ENCODE results near the gene KRTAP9-7. TPM values are rescaled to one million over a fixed set of nuclear protein-coding genes. Genes with fewer than 3 reads are reported as not detected.

Gene KRTAP9-7
- polyA plus RNA-seq, 1 donor (not counting 4 experiments of a cell fraction or from before 2014, with no cell fraction given): not detected

DNA sequence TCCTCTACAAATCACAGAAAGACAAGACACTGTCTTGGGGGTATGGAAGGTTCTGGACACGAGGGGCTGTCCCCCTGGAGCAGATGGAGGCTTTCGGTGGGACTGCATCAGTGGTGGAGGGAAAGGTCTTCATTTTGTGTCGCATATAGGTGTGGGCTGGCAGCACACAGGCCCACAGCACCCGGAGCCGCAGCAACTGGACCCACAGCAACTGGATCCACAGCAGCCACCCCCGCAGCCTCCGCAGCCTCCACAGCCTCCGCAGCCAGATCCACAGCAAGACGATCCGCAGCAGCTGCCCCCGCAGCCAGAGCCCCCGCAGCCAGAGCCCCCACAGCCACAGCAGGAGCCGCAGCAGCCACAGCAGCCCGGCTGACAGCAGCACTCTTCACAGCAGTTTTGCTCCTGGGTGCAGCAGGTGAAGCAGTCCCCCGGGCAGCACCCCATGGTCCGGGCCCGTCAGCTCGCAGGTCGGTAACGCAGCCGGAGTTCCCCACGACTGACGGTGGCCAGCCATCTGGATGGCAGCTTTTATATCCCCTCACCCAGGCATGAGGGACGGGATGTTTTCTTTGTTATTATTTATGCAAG is 39.8 kb downstream of the KRTAP9-7 start, which contains the start of gene KRTAP17-1:
Gene KRTAP17-1, minus strand, starts transcription at position 507 of the 591 bp plus-strand sequence. Its CDS starts 60 bp downstream, at position 447.
- no peaks in the 10 kb centered on the region for H3K27me3 ChIP-seq (ENCODE audit: control insufficient read depth, extremely low read depth, insufficient read depth, low read length)
- no peak within 1 kb of the TSS for H3K27ac ChIP-seq (ENCODE audit: control insufficient read depth, insufficient read depth, low read length)
- FAIRE-seq: no peak
- no peaks in the 10 kb centered on the region for H3K36me3 ChIP-seq (ENCODE audit: control insufficient read depth in 2 of 2, extremely low read depth in 1 of 2, insufficient read depth in 2 of 2, low read length in 2 of 2)
- H4K20me1 ChIP-seq (ENCODE audit: control insufficient read depth, extremely low read depth, insufficient read depth, low read length): no peaks in the 10 kb centered on the region
- no peak within 1 kb of the TSS for H3K4me2 ChIP-seq (ENCODE audit: control insufficient read depth, extremely low read depth, insufficient read depth, low read depth, low read length)
- no peak for DNase-seq (ENCODE audit: low read depth, low spot score)
- H3K4me3 ChIP-seq (ENCODE audit: control insufficient read depth in 2 of 3, extremely low read depth in 1 of 3, insufficient read depth in 2 of 3, low read depth in 1 of 3, low read length in 3 of 3): no peak within 1 kb of the TSS
- H3K9me1 ChIP-seq (ENCODE audit: control insufficient read depth, extremely low read depth, insufficient read depth, low read length): no peaks in the 10 kb centered on the region
- no peaks in the 10 kb centered on the region for H3K4me1 ChIP-seq (ENCODE audit: control insufficient read depth, extremely low read depth, insufficient read depth, low read length)
- H2AFZ ChIP-seq (ENCODE audit: control insufficient read depth, low read length): no peak within 1 kb of the TSS
- TF ChIP-seq, protein P1, sequence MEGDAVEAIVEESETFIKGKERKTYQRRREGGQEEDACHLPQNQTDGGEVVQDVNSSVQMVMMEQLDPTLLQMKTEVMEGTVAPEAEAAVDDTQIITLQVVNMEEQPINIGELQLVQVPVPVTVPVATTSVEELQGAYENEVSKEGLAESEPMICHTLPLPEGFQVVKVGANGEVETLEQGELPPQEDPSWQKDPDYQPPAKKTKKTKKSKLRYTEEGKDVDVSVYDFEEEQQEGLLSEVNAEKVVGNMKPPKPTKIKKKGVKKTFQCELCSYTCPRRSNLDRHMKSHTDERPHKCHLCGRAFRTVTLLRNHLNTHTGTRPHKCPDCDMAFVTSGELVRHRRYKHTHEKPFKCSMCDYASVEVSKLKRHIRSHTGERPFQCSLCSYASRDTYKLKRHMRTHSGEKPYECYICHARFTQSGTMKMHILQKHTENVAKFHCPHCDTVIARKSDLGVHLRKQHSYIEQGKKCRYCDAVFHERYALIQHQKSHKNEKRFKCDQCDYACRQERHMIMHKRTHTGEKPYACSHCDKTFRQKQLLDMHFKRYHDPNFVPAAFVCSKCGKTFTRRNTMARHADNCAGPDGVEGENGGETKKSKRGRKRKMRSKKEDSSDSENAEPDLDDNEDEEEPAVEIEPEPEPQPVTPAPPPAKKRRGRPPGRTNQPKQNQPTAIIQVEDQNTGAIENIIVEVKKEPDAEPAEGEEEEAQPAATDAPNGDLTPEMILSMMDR (optimal IDR thresholded peaks at IDR 0.05 in 1 of 3, IDR thresholded peaks at IDR 0.05 in 1 of 3, conservative IDR thresholded peaks at IDR 0.05 in 1 of 3; ENCODE audit: extremely low read depth in 1 of 3, insufficient read depth in 2 of 3, low read length in 3 of 3): no peak
- TF ChIP-seq EZH2 (IDR thresholded peaks at IDR 0.05; ENCODE audit: low read length): no peak
- H3K9me3 ChIP-seq (ENCODE audit: control insufficient read depth, low read depth, low read length): no peaks in the 10 kb centered on the region
- dilution Hi-C loops (cut with MboI; ENCODE audit: extremely low pct_ligation_motif_present, low sequenced_read_pairs): no loop called here
- no peaks in the 10 kb centered on the region for H3K79me2 ChIP-seq (ENCODE audit: control insufficient read depth, insufficient read depth, low read length)
- no peak within 1 kb of the TSS for H3K9ac ChIP-seq (ENCODE audit: control insufficient read depth, extremely low read depth, insufficient read depth, low read length)

DNA sequence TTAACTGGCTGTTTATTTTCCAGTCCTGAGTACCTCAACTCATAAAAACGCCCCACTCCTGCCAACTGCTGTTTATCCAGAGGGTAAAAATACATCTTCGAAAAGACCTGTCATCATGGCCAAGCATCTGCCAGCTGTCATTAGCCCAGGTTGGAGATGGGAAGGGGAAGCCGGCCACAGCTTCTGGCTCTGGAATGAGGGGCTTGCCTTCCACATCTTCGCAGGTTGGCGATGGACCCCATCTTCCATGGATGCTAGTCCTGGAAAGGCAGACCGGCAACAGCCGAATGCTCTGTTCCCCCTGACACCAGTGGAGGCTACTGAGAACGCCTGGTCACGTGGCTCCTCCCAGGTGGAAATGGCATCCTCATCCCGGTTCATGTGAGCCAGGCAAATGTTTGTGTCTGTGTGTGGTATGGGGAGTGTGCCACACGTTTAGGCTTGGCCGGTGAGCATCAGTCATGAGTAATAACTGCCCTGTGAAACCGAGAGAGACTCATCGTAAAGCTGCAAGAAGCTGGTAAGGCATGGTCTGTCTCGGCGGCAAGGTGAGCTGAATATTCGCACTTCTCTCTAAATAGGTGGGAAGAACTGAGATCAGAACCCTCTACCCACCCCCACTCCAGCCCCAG is 40.4 kb downstream of the KRTAP9-7 start:
- FAIRE-seq: no peak
- no peak for DNase-seq (ENCODE audit: low read depth, low spot score)

More for the DNA sequence above, 40.4 kb downstream of the KRTAP9-7 start:
- dilution Hi-C loops (cut with MboI; ENCODE audit: extremely low pct_ligation_motif_present, low sequenced_read_pairs): no loop called here
- no peaks in the 10 kb centered on the region for H3K79me2 ChIP-seq (ENCODE audit: control insufficient read depth, insufficient read depth, low read length)
- no peak overlapping the region for H3K4me3 ChIP-seq (ENCODE audit: control insufficient read depth in 2 of 3, extremely low read depth in 1 of 3, insufficient read depth in 2 of 3, low read depth in 1 of 3, low read length in 3 of 3)
- H3K9ac ChIP-seq (ENCODE audit: control insufficient read depth, extremely low read depth, insufficient read depth, low read length): no peak overlapping the region
- H3K4me2 ChIP-seq (ENCODE audit: control insufficient read depth, extremely low read depth, insufficient read depth, low read depth, low read length): no peak overlapping the region
- no peaks in the 10 kb centered on the region for H3K36me3 ChIP-seq (ENCODE audit: control insufficient read depth in 2 of 2, extremely low read depth in 1 of 2, insufficient read depth in 2 of 2, low read length in 2 of 2)
- H3K9me1 ChIP-seq (ENCODE audit: control insufficient read depth, extremely low read depth, insufficient read depth, low read length): no peaks in the 10 kb centered on the region
- no peaks in the 10 kb centered on the region for H3K27me3 ChIP-seq (ENCODE audit: control insufficient read depth, extremely low read depth, insufficient read depth, low read length)
- no peak overlapping the region for H2AFZ ChIP-seq (ENCODE audit: control insufficient read depth, low read length)
- TF ChIP-seq, protein P1 (optimal IDR thresholded peaks at IDR 0.05 in 1 of 3, IDR thresholded peaks at IDR 0.05 in 1 of 3, conservative IDR thresholded peaks at IDR 0.05 in 1 of 3; ENCODE audit: extremely low read depth in 1 of 3, insufficient read depth in 2 of 3, low read length in 3 of 3): no peak
- TF ChIP-seq EZH2 (IDR thresholded peaks at IDR 0.05; ENCODE audit: low read length): no peak
- no peak overlapping the region for H3K27ac ChIP-seq (ENCODE audit: control insufficient read depth, insufficient read depth, low read length)
- H4K20me1 ChIP-seq (ENCODE audit: control insufficient read depth, extremely low read depth, insufficient read depth, low read length): no peaks in the 10 kb centered on the region
- H3K9me3 ChIP-seq (ENCODE audit: control insufficient read depth, low read depth, low read length): no peaks in the 10 kb centered on the region
- H3K4me1 ChIP-seq (ENCODE audit: control insufficient read depth, extremely low read depth, insufficient read depth, low read length): no peaks in the 10 kb centered on the region

Measured in keratinocyte (primary cell).